ENCODE measurements around the gene TOGARAM2.

The TOGARAM2 gene

DNA sequence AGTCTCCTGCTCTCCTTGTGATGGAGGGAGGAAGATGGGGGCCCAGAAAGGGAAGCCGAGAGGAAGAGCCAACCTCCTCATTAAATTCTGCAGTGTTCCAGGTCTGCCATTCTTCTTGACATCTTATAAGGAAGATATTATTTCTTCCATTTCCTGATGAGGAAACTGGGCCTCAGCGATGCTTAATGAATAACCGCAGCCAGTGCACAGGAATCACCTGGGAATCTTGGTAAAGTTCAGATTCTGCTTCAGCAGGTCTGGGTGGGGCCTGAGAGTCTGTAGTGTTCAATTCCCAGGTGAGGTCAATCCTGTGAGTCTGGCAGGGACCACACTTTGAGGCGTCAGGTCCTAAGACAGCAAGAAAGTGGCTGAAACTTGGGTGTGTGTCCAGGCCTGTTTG, 75.9 kb downstream of the TOGARAM2 start:
- Histone ChIP-seq H3K4me1 (ENCODE audit: insufficient read depth, poor library complexity, severe bottlenecking) (peaks cover 10% of the 10 kb centered on the region), H3K27me3 (ENCODE audit: insufficient read depth, poor library complexity, severe bottlenecking) (no peaks in the 10 kb centered on the region)
- TF ChIP-seq, protein P1, sequence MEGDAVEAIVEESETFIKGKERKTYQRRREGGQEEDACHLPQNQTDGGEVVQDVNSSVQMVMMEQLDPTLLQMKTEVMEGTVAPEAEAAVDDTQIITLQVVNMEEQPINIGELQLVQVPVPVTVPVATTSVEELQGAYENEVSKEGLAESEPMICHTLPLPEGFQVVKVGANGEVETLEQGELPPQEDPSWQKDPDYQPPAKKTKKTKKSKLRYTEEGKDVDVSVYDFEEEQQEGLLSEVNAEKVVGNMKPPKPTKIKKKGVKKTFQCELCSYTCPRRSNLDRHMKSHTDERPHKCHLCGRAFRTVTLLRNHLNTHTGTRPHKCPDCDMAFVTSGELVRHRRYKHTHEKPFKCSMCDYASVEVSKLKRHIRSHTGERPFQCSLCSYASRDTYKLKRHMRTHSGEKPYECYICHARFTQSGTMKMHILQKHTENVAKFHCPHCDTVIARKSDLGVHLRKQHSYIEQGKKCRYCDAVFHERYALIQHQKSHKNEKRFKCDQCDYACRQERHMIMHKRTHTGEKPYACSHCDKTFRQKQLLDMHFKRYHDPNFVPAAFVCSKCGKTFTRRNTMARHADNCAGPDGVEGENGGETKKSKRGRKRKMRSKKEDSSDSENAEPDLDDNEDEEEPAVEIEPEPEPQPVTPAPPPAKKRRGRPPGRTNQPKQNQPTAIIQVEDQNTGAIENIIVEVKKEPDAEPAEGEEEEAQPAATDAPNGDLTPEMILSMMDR (IDR thresholded peaks at IDR 0.05; ENCODE audit: poor library complexity, severe bottlenecking): no peak

DNA sequence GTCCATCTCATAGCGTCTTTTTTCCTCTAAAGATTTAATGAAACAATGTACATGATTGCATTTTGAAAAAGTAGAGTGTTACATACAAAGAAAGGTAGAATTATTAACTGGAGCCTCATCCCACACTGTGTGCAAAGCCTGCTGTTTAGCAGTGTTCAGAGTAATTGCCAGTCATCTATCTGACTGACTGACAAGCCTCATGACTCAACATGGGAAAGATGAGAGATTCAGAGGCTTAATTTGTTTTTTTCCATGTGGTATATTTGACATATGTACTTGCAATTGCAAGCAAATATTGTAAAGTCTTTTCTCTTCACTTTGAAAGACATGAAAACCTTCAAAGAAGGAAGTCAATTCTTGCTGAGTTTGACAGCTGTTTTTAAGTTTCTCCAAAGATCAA, 78.5 kb downstream of the TOGARAM2 start:
- Histone ChIP-seq H3K27me3 (ENCODE audit: insufficient read depth, poor library complexity, severe bottlenecking) (no peaks in the 10 kb centered on the region), H3K4me1 (ENCODE audit: insufficient read depth, poor library complexity, severe bottlenecking) (no peaks in the 10 kb centered on the region), H3K36me3 (ENCODE audit: low read depth) (no peaks in the 10 kb centered on the region), H3K9me3 (ENCODE audit: severe bottlenecking) (no peaks in the 10 kb centered on the region), H3K27ac (ENCODE audit: poor library complexity, severe bottlenecking) (no peak overlapping the region), H3K4me3 (ENCODE audit: severe bottlenecking) (no peak overlapping the region)
- 0 out of 3 replicates have a peak, but pooled peaks have one; percentile 36 for ATAC-seq (ENCODE audit: low read depth)
- DNase-seq (ENCODE audit: low spot score): no peak
- TF ChIP-seq, protein P1 (IDR thresholded peaks at IDR 0.05; ENCODE audit: poor library complexity, severe bottlenecking): no peak

More for the DNA sequence above, 75.9 kb downstream of the TOGARAM2 start:
- no peak for DNase-seq (ENCODE audit: low spot score)
- no peaks in the 10 kb centered on the region for H3K36me3 ChIP-seq (ENCODE audit: low read depth)
- no peak for ATAC-seq (ENCODE audit: low read depth)
- no peak overlapping the region for H3K4me3 ChIP-seq (ENCODE audit: severe bottlenecking)
- H3K9me3 ChIP-seq (ENCODE audit: severe bottlenecking): no peaks in the 10 kb centered on the region
- no peak overlapping the region for H3K27ac ChIP-seq (ENCODE audit: poor library complexity, severe bottlenecking)

DNA sequence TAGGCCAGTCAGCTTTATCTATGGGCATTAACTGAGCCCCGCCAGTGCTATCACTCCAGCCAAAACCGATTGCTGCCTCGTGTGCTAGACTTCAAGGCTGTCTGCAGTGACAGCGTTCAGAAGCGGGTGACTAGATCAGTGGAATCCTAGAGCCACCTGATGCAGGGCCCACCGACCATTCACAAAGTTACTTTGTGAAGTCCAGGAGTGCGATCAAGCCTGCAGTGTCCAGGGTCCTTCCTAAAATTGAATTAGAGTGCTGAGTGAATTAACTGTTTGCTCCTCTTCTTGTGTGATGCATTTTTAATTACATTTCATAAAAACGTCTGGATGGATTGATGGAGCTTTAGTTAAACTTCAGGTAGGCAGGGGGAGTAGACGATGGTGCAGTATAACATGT, 79.3 kb downstream of the TOGARAM2 start:
- Histone ChIP-seq H3K27ac (ENCODE audit: poor library complexity, severe bottlenecking) (no peak overlapping the region), H3K36me3 (ENCODE audit: low read depth) (no peaks in the 10 kb centered on the region), H3K4me1 (ENCODE audit: insufficient read depth, poor library complexity, severe bottlenecking) (peaks cover 5% of the 10 kb centered on the region), H3K27me3 (ENCODE audit: insufficient read depth, poor library complexity, severe bottlenecking) (no peaks in the 10 kb centered on the region), H3K9me3 (ENCODE audit: severe bottlenecking) (no peaks in the 10 kb centered on the region), H3K4me3 (ENCODE audit: severe bottlenecking) (no peak overlapping the region)
- no peak for DNase-seq (ENCODE audit: low spot score)
- TF ChIP-seq, protein P1 (IDR thresholded peaks at IDR 0.05; ENCODE audit: poor library complexity, severe bottlenecking): no peak
- ATAC-seq (ENCODE audit: low read depth): no peak

DNA sequence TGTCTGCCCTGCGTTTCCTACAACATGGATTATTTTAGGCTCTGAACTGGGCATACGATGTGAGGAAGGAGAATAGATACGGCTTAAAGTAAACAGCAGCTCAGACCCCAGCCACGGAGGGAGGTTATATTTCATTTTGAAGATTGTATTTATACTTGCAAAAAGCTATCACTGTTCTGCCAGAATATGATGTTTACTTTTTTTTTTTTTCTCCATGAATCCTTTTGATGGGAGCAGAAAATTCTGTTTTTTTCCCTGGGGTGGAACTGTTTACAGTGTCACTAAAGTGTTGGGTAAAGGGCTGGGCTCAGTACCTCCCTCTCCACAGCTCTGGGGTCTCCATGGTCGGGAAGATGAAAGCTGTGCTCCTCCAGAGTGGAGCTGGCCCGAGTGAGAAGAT, 80.1 kb downstream of the TOGARAM2 start:
- no peak overlapping the region for H3K4me3 ChIP-seq (ENCODE audit: severe bottlenecking)
- no peaks in the 10 kb centered on the region for H3K27me3 ChIP-seq (ENCODE audit: insufficient read depth, poor library complexity, severe bottlenecking)
- DNase-seq (ENCODE audit: low spot score): no peak
- no peaks in the 10 kb centered on the region for H3K36me3 ChIP-seq (ENCODE audit: low read depth)
- H3K27ac ChIP-seq (ENCODE audit: poor library complexity, severe bottlenecking): no peak overlapping the region
- H3K4me1 ChIP-seq (ENCODE audit: insufficient read depth, poor library complexity, severe bottlenecking): peaks cover 13% of the 10 kb centered on the region
- ATAC-seq (ENCODE audit: low read depth): no peak
- no peaks in the 10 kb centered on the region for H3K9me3 ChIP-seq (ENCODE audit: severe bottlenecking)
- TF ChIP-seq, protein P1 (IDR thresholded peaks at IDR 0.05; ENCODE audit: poor library complexity, severe bottlenecking): no peak

DNA sequence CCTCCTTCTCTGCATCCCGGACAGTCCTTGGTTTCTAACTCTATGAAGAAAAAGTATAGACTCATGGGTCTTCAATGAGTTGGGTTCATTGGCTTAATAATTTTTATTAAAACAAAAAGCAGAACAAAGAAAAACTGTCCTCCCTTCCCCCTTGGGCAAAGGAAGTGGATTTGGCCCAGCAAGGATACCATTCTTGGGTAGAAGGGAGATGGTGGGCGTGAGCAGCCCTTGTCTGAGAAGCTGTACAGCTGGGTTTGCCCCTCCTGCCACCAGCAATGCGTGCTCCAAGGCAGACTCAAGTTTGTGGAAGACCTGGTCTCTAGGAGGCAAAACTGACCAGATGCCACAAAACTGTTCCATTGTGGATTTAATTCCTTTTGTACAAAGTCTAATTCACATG, 80.5 kb downstream of the TOGARAM2 start:
- Histone ChIP-seq H3K27me3 (ENCODE audit: insufficient read depth, poor library complexity, severe bottlenecking) (no peaks in the 10 kb centered on the region), H3K36me3 (ENCODE audit: low read depth) (no peaks in the 10 kb centered on the region), H3K9me3 (ENCODE audit: severe bottlenecking) (no peaks in the 10 kb centered on the region), H3K4me3 (ENCODE audit: severe bottlenecking) (no peak overlapping the region), H3K4me1 (ENCODE audit: insufficient read depth, poor library complexity, severe bottlenecking) (peaks cover 17% of the 10 kb centered on the region), H3K27ac (ENCODE audit: poor library complexity, severe bottlenecking) (no peak overlapping the region)
- ATAC-seq (ENCODE audit: low read depth) (no peak), DNase-seq (ENCODE audit: low spot score) (no peak)
- TF ChIP-seq, protein P1 (IDR thresholded peaks at IDR 0.05; ENCODE audit: poor library complexity, severe bottlenecking): no peak
